Breast epithelium (tissue), 4 donors: Measurements from ENCODE around the gene NHERF2. TPM values are rescaled to one million over a fixed set of nuclear protein-coding genes. Genes with fewer than 3 reads are reported as not detected.
A peak's percentile ranks its signal among the peaks of the same experiment; 100 is the strongest.

ENCODE experiments used
- DNase-seq, 2 donors: peaks; one replicate each; pipeline ENCODE4 v3.0.0-alpha.2; 2019; ENCODE audit warnings: low spot score in 2 of 2
- H3K27ac ChIP-seq, 2 donors: fragments of 200-600 bp; sonication (generic) in 1 of 2; one replicate each; pipeline ENCODE4 v1.5.1; 2016 to 2019; ENCODE audit warnings: mild to moderate bottlenecking in 1 of 2
- H3K27me3 ChIP-seq, 2 donors: fragments of 200-600 bp; sonication (generic) in 1 of 2; one replicate each; pipeline versions ENCODE4 v1.5.1 to v1.6.0; 2017 to 2019; ENCODE audit warnings: control low read depth in 1 of 2, mild to moderate bottlenecking in 1 of 2
- H3K36me3 ChIP-seq: fragments of 200-600 bp; one replicate; pipeline ENCODE4 v1.5.1; 2019
- H3K4me1 ChIP-seq, 2 donors: fragments of 200-600 bp; sonication (generic); one replicate each; pipeline ENCODE4 v1.5.1; 2016 to 2019; ENCODE audit warnings: control low read depth in 1 of 2
- H3K4me3 ChIP-seq, 3 donors: fragments of 200-600 bp; sonication (generic); 1 replicate in 2 of 3; 2 replicates in 1 of 3; pipeline ENCODE4 v1.5.1; 2016 to 2019; ENCODE audit warnings: mild to moderate bottlenecking in 3 of 3, moderate library complexity in 2 of 3
- H3K9me3 ChIP-seq, 2 donors: fragments of 200-600 bp; sonication (generic) in 1 of 2; one replicate each; pipeline ENCODE4 v1.5.1; 2016 to 2019; ENCODE audit warnings: control low read depth in 1 of 2
- POLR2A ChIP-seq: fragments of 450-650 bp; IDR thresholded peaks from one replicate; pipeline ENCODE4 v1.6.1; 2016; ENCODE audit warnings: antibody characterized with exemption, mild to moderate bottlenecking, moderate library complexity
- POLR2AphosphoS5 ChIP-seq, 3 donors: sonication (generic); formaldehyde crosslinking; IDR thresholded peaks; one replicate each; pipeline ENCODE4 v1.6.1; 2017; ENCODE audit warnings: antibody characterized with exemption in 3 of 3
- intact Hi-C: fragments of 100-400 bp; cut with DNase I; formaldehyde crosslinking; loops from one replicate; pipeline ENCODE4 v1.15.1; 2023; ENCODE audit warnings: low total_unique reads
- total RNA-seq, 3 donors: library from RNA; depleted of rRNA; stranded (reverse); fragments of >200 nt; gene quantifications; one replicate each; pipeline ENCODE4 v1.1.0, GENCODE V29; 2016
- TF ChIP-seq, protein P1 (sequence below), 3 donors: fragments of 450-650 bp; IDR thresholded peaks; one replicate each; pipeline ENCODE4 v1.5.1; 2016 to 2017; ENCODE audit warnings: antibody characterized with exemption in 3 of 3, mild to moderate bottlenecking in 3 of 3, moderate library complexity in 3 of 3

Gene NHERF2
- total RNA-seq, 3 donors from 2014 or later, result 31.5 to 58.3 (median 38.9) TPM

DNA sequence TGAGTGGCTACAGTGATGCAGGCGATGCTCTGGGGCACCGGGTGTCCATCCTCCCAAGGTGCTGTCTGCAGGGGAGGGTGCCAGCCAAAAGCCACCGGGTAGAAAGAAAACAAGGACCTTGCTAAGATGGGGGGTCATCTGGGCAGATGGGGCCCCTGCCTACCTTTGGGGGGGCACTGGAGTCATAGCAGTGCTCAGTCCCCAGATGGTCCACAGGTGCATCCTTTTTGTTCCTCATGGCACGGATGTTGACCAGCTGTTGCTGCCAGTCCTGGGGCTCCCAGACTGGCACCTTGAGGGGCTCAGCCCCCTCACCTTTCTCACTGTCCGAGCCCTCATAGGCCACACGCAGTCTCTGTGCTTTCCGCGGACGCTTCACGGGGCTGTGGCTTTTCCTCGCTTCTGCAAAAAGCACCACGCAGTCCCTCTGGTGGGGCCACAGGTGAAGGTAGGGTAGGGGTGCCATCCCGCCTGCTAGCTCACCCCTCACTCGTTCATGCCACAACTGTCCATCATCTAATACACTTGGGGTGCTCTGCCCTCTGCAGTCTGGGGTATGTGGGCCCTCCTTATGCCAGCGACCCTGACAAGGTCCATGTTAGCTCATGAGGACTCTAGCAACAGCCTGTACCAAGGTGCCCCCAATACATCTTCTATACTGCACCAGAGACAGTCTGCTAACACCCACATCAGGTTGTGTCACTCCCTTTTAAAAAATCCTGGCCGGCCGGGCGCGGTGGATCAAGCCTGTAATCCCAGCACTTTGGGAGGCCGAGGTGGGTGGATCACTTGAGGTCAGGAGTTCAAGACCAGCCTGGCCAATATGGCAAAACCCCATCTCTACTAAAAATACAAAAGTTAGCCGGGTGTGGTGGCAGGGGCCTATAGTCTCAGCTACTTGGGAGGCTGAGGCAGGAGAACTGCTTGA is 19.5 kb downstream of the NHERF2 start:
- DNase-seq, result no peak

DNA sequence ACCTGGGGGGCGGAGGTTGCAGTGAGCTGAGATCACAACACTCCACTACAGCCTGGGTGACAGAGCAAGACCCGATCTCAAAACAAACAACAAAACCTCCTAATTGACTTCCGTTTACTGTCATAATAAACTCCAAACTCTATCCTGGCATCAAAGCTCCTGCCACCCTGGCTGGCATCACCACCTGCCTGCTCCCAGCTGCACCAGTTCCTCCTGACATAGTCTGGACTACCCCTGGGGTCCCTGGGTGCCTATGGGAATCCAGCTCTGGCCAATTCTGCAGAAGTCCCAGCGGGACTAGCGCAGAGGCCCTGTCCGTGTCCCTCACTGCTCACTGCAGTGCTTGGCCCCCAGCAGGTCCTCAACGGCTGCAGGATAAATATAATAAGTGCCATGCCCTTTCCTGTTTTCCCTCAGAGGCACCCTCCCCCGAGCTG is 20.2 kb downstream of the NHERF2 start:
- H3K27ac ChIP-seq, result peak overlapping the region in 1 of 2 donors; percentile 88
- no peaks in the 10 kb centered on the region for H3K27me3 ChIP-seq
- intact Hi-C loops, result no loop called here
- H3K4me1 ChIP-seq, result peaks cover 13% of the 10 kb centered on the region in 2 donors
- H3K4me3 ChIP-seq, result peak overlapping the region; percentile 90 to 99 (median 93)
- H3K9me3 ChIP-seq, result no peaks in the 10 kb centered on the region
- DNase-seq, result no peak
- no peaks in the 10 kb centered on the region for H3K36me3 ChIP-seq
- no peak for TF ChIP-seq POLR2A
- no peak for TF ChIP-seq POLR2AphosphoS5 (IDR thresholded peaks at IDR 0.05)
- TF ChIP-seq, protein P1, sequence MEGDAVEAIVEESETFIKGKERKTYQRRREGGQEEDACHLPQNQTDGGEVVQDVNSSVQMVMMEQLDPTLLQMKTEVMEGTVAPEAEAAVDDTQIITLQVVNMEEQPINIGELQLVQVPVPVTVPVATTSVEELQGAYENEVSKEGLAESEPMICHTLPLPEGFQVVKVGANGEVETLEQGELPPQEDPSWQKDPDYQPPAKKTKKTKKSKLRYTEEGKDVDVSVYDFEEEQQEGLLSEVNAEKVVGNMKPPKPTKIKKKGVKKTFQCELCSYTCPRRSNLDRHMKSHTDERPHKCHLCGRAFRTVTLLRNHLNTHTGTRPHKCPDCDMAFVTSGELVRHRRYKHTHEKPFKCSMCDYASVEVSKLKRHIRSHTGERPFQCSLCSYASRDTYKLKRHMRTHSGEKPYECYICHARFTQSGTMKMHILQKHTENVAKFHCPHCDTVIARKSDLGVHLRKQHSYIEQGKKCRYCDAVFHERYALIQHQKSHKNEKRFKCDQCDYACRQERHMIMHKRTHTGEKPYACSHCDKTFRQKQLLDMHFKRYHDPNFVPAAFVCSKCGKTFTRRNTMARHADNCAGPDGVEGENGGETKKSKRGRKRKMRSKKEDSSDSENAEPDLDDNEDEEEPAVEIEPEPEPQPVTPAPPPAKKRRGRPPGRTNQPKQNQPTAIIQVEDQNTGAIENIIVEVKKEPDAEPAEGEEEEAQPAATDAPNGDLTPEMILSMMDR (IDR thresholded peaks at IDR 0.05), result no peak

More for the DNA sequence above, 19.5 kb downstream of the NHERF2 start:
- TF ChIP-seq POLR2AphosphoS5 (IDR thresholded peaks at IDR 0.05) (no peak), POLR2A (no peak)
- TF ChIP-seq, protein P1 (IDR thresholded peaks at IDR 0.05), result no peak
- peak overlapping the region in 1 of 3 donors; percentile 99 for H3K4me3 ChIP-seq
- H3K27ac ChIP-seq, result peak overlapping the region in 1 of 2 donors; percentile 88
- H3K27me3 ChIP-seq, result no peaks in the 10 kb centered on the region
- H3K36me3 ChIP-seq, result no peaks in the 10 kb centered on the region
- H3K4me1 ChIP-seq, result peaks cover 13% of the 10 kb centered on the region in 2 donors
- H3K9me3 ChIP-seq, result no peaks in the 10 kb centered on the region
- intact Hi-C loops, result no loop called here

DNA sequence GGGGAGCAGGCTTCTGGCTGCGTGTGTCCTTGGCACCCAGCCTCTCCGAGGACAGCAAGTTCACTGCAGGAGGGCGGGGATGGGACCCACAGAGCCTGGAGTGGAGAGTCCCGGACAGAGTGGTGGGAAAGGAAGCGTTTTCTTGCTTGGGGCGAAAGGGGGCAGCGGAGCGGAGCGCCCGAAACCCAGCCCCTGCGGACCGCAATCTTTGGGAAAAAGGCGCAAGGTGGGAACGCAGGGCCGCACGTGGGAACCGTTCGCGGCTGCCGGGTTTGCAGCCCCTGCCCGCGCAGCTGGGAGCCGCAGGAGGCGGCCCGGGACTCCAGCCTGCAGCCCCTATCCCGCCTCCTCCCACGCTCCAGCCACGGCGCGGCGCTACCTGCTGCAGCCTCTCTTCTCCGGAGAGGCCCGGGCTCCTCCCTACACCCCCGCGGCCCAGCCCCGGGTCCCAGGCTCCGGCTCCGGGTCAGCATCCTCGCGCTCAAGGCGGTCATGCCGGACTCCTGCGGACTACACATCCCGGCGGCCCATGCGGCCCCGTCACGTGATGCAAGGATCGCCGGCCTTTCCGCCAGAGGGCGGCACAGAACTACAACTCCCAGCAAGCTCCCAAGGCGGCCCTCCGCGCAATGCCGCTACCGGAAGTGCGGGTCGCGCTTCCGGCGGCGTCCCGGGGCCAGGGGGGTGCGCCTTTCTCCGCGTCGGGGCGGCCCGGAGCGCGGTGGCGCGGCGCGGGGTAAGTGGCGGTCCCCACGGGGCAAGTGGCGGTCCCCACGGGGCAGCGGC is 20.8 kb downstream of the NHERF2 start, which contains the start of the genes NTHL1 and TSC2:
TSS of gene NTHL1 (minus strand) at position 505 of the 786 bp plus-strand sequence. CDS start at position 494, 11 bp downstream.
TSS of gene TSC2 (plus strand) at position 656 of the 786 bp plus-strand sequence. CDS start 631 bp downstream, outside the sequence.
- intact Hi-C loops, result no loop called here
- peaks cover 13% of the 10 kb centered on the region in 2 donors for H3K4me1 ChIP-seq

DNA sequence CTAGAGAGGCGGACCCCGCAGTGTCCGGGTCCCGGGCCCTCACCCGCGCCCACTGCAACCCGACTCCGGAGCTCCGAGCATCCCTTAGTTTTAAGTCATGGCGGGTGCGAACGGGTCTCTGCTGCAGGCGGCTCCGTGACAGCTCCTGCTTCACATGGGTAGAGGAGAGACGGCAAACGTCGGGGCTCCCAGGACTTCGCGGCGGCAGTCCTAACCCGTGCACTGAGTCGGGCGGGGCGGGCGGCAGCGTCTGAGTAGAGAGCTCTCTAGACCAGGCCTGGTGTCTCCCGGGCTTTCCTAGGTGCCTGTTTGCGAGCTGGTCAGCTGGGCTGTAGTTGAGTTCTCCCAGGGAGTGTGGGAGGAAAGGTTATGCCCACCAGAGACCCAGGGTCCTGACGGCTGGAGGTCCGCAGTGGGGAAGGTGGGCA is 21.4 kb downstream of the NHERF2 start:
- Histone ChIP-seq H3K4me1 (peaks cover 13% of the 10 kb centered on the region in 2 donors), H3K36me3 (no peaks in the 10 kb centered on the region), H3K27ac (peak overlapping the region; percentile 72 to 88), H3K27me3 (no peaks in the 10 kb centered on the region), H3K4me3 (peak overlapping the region; percentile 90 to 99 (median 93)), H3K9me3 (no peaks in the 10 kb centered on the region)
- intact Hi-C loops, result no loop called here
- no peak for DNase-seq
- TF ChIP-seq POLR2A, result no peak
- TF ChIP-seq, protein P1 (IDR thresholded peaks at IDR 0.05), result no peak

More for the DNA sequence above, 20.8 kb downstream of the NHERF2 start, which contains the start of the genes NTHL1 and TSC2:
- peak; percentile 95 for DNase-seq
- Histone ChIP-seq H3K36me3 (no peaks in the 10 kb centered on the region), H3K27me3 (no peaks in the 10 kb centered on the region), H3K9me3 (no peaks in the 10 kb centered on the region), H3K27ac (peak within 1 kb of the TSS; percentile 72 to 88), H3K4me3 (peak within 1 kb of the TSS; percentile 90 to 99 (median 93))
- no peak for TF ChIP-seq POLR2A
- TF ChIP-seq, protein P1 (IDR thresholded peaks at IDR 0.05), result peak; percentile 35 to 42 (median 38)
- peak; percentile 44 to 92 (median 81) for TF ChIP-seq POLR2AphosphoS5 (IDR thresholded peaks at IDR 0.05)
